Neural cell (in vitro differentiated cells): ENCODE measurements around the gene OR2AT4. TPM values are rescaled to one million over a fixed set of nuclear protein-coding genes. Genes with fewer than 3 reads are reported as not detected.
"Not testable (repeated sequence)": the region's sequence is repeated elsewhere in the genome, so short reads cannot be mapped to it uniquely, and the experiment has no call there.

Experiments used
- H2AFZ ChIP-seq: fragments of 200-600, 300-800 bp; sonication (generic), shearing (Covaris generic); 2 replicates; pipeline ENCODE4 v1.6.0; 2014; ENCODE audit warnings: low read depth, mild to moderate bottlenecking, antibody characterized with exemption, low read length, moderate library complexity
- H3F3A ChIP-seq: fragments of 200-600 bp; shearing (Covaris generic); 2 replicates; pipeline ENCODE4 v1.6.1; 2016; ENCODE audit warnings: mild to moderate bottlenecking, moderate library complexity, mixed read lengths, antibody characterized with exemption, low read length; ENCODE audit not compliant: insufficient read depth, poor library complexity, severe bottlenecking
- H3K27ac ChIP-seq: fragments of 200-600, 300-800 bp; sonication (generic), shearing (Covaris generic); 2 replicates; pipeline ENCODE4 v1.5.1; 2014; ENCODE audit warnings: mild to moderate bottlenecking, low read length, moderate library complexity
- H3K27me3 ChIP-seq: fragments of 300-800, 200-600 bp; sonication (generic), shearing (Covaris generic); 2 replicates; pipeline ENCODE4 v1.6.0; 2014; ENCODE audit warnings: mild to moderate bottlenecking, low read depth, low read length, moderate library complexity; ENCODE audit not compliant: insufficient read depth
- H3K36me3 ChIP-seq: fragments of 300-800, 200-600 bp; sonication (generic), shearing (Covaris generic); 2 replicates; pipeline ENCODE4 v1.5.1; 2014; ENCODE audit warnings: mild to moderate bottlenecking, antibody characterized with exemption, low read length, moderate library complexity; ENCODE audit not compliant: insufficient read depth
- H3K4me2 ChIP-seq: fragments of 300-800, 200-600 bp; sonication (generic), shearing (Covaris generic); 2 replicates; pipeline ENCODE4 v1.6.0; 2014; ENCODE audit warnings: mild to moderate bottlenecking, low read length
- H3K4me3 ChIP-seq: fragments of 300-800, 200-600 bp; sonication (generic), shearing (Covaris generic); 2 replicates; pipeline ENCODE4 v1.5.1; 2014; ENCODE audit warnings: mild to moderate bottlenecking, low read length, moderate library complexity
- H3K79me2 ChIP-seq: fragments of 200-600 bp; shearing (Covaris generic); replicated peaks from 2 replicates; pipeline ENCODE4 v1.6.0; 2014; ENCODE audit warnings: mild to moderate bottlenecking, low read length, moderate library complexity; ENCODE audit not compliant: insufficient read depth
- H3K9ac ChIP-seq: fragments of 300-800, 200-600 bp; sonication (generic), shearing (Covaris generic); 2 replicates; pipeline ENCODE4 v1.6.1; 2016; ENCODE audit warnings: mild to moderate bottlenecking, low read length, mixed read lengths
- H3K9me2 ChIP-seq: fragments of 200-600 bp; shearing (Covaris generic); 2 replicates; pipeline ENCODE4 v1.6.1; 2016; ENCODE audit warnings: mild to moderate bottlenecking, low read length, mixed read lengths; ENCODE audit not compliant: insufficient read depth
- H3K9me3 ChIP-seq: fragments of 200-600, 300-800 bp; sonication (generic), shearing (Covaris generic); 2 replicates; pipeline ENCODE4 v1.6.1; 2016; ENCODE audit warnings: mild to moderate bottlenecking, mixed run types, low read length, moderate library complexity, mixed read lengths
- H4K20me1 ChIP-seq: fragments of 200-600 bp; shearing (Covaris generic); 2 replicates; pipeline ENCODE4 v1.6.1; 2016; ENCODE audit warnings: mild to moderate bottlenecking, mixed run types; ENCODE audit not compliant: insufficient read depth
- EP300 ChIP-seq: fragments of 450-650 bp; conservative IDR thresholded peaks from 2 replicates; pipeline ENCODE4 v1.6.1; 2014; ENCODE audit warnings: antibody characterized with exemption, mild to moderate bottlenecking, moderate library complexity; ENCODE audit not compliant: poor library complexity, severe bottlenecking
- EZH2 ChIP-seq: fragments of 200-600, 300-800 bp; shearing (Covaris generic), sonication (generic); IDR thresholded peaks from 2 replicates; pipeline ENCODE4 v1.6.1; 2014; ENCODE audit warnings: antibody characterized with exemption, low read length, borderline replicate concordance, mild to moderate bottlenecking; ENCODE audit not compliant: insufficient read depth, poor library complexity, severe bottlenecking
- MXI1 ChIP-seq: fragments of 450-650 bp; conservative IDR thresholded peaks from 2 replicates; pipeline ENCODE4 v1.6.1; 2014; ENCODE audit warnings: antibody characterized with exemption, mild to moderate bottlenecking; ENCODE audit not compliant: poor library complexity, severe bottlenecking
- POLR2AphosphoS5 ChIP-seq: IDR thresholded peaks from 2 replicates; pipeline ENCODE4 v1.6.1; 2012
- RAD21 ChIP-seq: fragments of 450-650 bp; conservative IDR thresholded peaks from 2 replicates; pipeline ENCODE4 v1.6.1; 2014; ENCODE audit warnings: antibody characterized with exemption, mild to moderate bottlenecking, moderate library complexity
- REST ChIP-seq: IDR thresholded peaks from 2 replicates; pipeline ENCODE4 v1.6.1; 2012; ENCODE audit warnings: borderline replicate concordance
- SMC3 ChIP-seq: fragments of 450-650 bp; conservative IDR thresholded peaks from 2 replicates; pipeline ENCODE4 v1.6.1; 2014; ENCODE audit warnings: antibody characterized with exemption, mild to moderate bottlenecking, moderate library complexity; ENCODE audit not compliant: poor library complexity
- TAF1 ChIP-seq: IDR thresholded peaks from 2 replicates; pipeline ENCODE4 v1.6.1; 2012; ENCODE audit warnings: low read depth
- polyA plus RNA-seq: library from polyadenylated mRNA; depleted of rRNA; stranded (reverse); fragments of >200 nt; gene quantifications from 2 replicates; pipeline ENCODE4 v1.2.3, GENCODE V29; 2014
- TF ChIP-seq, protein P1 (sequence below): fragments of 450-650 bp; IDR thresholded peaks from 2 replicates; pipeline ENCODE4 v1.5.1; 2014; ENCODE audit warnings: antibody characterized with exemption, mild to moderate bottlenecking, moderate library complexity; ENCODE audit not compliant: poor library complexity, severe bottlenecking

Gene OR2AT4
- polyA plus RNA-seq, 1 donor from 2014 or later: not detected

GRCh38 chr11:75051043-75051442, 45.6 kb downstream of the OR2AT4 start:
- no peak overlapping the region for H3K27ac ChIP-seq
- H3K9me3 ChIP-seq: no peaks in the 10 kb centered on the region
- H3K79me2 ChIP-seq: no peaks in the 10 kb centered on the region
- TF ChIP-seq EP300 (no peak), EZH2 (no peak), TAF1 (no peak), RAD21 (no peak), REST (no peak), SMC3 (no peak), POLR2AphosphoS5 (no peak), MXI1 (no peak)
- TF ChIP-seq, protein P1, sequence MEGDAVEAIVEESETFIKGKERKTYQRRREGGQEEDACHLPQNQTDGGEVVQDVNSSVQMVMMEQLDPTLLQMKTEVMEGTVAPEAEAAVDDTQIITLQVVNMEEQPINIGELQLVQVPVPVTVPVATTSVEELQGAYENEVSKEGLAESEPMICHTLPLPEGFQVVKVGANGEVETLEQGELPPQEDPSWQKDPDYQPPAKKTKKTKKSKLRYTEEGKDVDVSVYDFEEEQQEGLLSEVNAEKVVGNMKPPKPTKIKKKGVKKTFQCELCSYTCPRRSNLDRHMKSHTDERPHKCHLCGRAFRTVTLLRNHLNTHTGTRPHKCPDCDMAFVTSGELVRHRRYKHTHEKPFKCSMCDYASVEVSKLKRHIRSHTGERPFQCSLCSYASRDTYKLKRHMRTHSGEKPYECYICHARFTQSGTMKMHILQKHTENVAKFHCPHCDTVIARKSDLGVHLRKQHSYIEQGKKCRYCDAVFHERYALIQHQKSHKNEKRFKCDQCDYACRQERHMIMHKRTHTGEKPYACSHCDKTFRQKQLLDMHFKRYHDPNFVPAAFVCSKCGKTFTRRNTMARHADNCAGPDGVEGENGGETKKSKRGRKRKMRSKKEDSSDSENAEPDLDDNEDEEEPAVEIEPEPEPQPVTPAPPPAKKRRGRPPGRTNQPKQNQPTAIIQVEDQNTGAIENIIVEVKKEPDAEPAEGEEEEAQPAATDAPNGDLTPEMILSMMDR: no peak
- H2AFZ ChIP-seq: no peak overlapping the region
- no peaks in the 10 kb centered on the region for H3F3A ChIP-seq
- no peak overlapping the region for H3K9ac ChIP-seq
- no peaks in the 10 kb centered on the region for H3K36me3 ChIP-seq
- H3K9me2 ChIP-seq: no peaks in the 10 kb centered on the region
- no peaks in the 10 kb centered on the region for H4K20me1 ChIP-seq
- no peak overlapping the region for H3K4me2 ChIP-seq
- H3K27me3 ChIP-seq: no peaks in the 10 kb centered on the region
- H3K4me3 ChIP-seq: no peak overlapping the region

GRCh38 chr11:75050516-75050915, 46.2 kb downstream of the OR2AT4 start:
- Histone ChIP-seq H3K4me2 (no peak overlapping the region), H3K4me3 (no peak overlapping the region), H3K79me2 (no peaks in the 10 kb centered on the region), H4K20me1 (no peaks in the 10 kb centered on the region), H3K9me2 (no peaks in the 10 kb centered on the region), H3K9me3 (no peaks in the 10 kb centered on the region), H3F3A (no peaks in the 10 kb centered on the region), H3K9ac (no peak overlapping the region), H3K27me3 (no peaks in the 10 kb centered on the region), H2AFZ (no peak overlapping the region), H3K27ac (no peak overlapping the region), H3K36me3 (no peaks in the 10 kb centered on the region)
- TF ChIP-seq TAF1: no peak
- TF ChIP-seq RAD21: no peak
- no peak for TF ChIP-seq REST
- TF ChIP-seq SMC3: no peak
- TF ChIP-seq EZH2: no peak
- TF ChIP-seq POLR2AphosphoS5: no peak
- TF ChIP-seq, protein P1: no peak
- TF ChIP-seq MXI1: no peak
- TF ChIP-seq EP300: no peak

GRCh38 chr11:75049501-75050266, 47.0 kb downstream of the OR2AT4 start:
- H3K9me3 ChIP-seq, H3K27ac ChIP-seq, H3K9me2 ChIP-seq, H2AFZ ChIP-seq, H3F3A ChIP-seq, H3K9ac ChIP-seq, H4K20me1 ChIP-seq, H3K36me3 ChIP-seq, H3K79me2 ChIP-seq, H3K4me2 ChIP-seq, H3K4me3 ChIP-seq, H3K27me3 ChIP-seq: not testable (repeated sequence)
